GM23338 (cell line): ENCODE measurements around the gene ODAPH. TPM values are rescaled to one million over a fixed set of nuclear protein-coding genes. Genes with fewer than 3 reads are reported as not detected.

ENCODE experiments used
- ATAC-seq: fragments of 200-7000 bp; cut with Tn5 transposase; 3 replicates; pipeline ENCODE4 v1.9.1; 2020
- DNase-seq: peaks from one replicate; pipeline ENCODE4 v3.0.0-alpha.2; 2015; ENCODE audit warnings: low spot score
- H2AFZ ChIP-seq: fragments of 200-600 bp; sonication (generic); 2 replicates; pipeline ENCODE4 v1.8.0; 2016; ENCODE audit warnings: antibody characterized with exemption, mild to moderate bottlenecking, moderate library complexity
- H3F3A ChIP-seq: fragments of 200-600 bp; sonication (generic); replicated peaks from 2 replicates; pipeline ENCODE4 v1.8.0; 2017; ENCODE audit warnings: antibody characterized with exemption, mixed run types, low read depth
- H3K27ac ChIP-seq: fragments of 200-600 bp; sonication (generic); 2 replicates; pipeline ENCODE4 v1.6.1; 2016; ENCODE audit warnings: low read depth
- H3K27me3 ChIP-seq: fragments of 200-600 bp; sonication (generic); 2 replicates; pipeline ENCODE4 v1.8.0; 2016; ENCODE audit warnings: mild to moderate bottlenecking, mixed run types, moderate library complexity; ENCODE audit not compliant: insufficient read depth
- H3K36me3 ChIP-seq: fragments of 200-600 bp; sonication (generic); 2 replicates; pipeline ENCODE4 v1.8.0; 2016; ENCODE audit warnings: mild to moderate bottlenecking; ENCODE audit not compliant: insufficient read depth
- H3K4me1 ChIP-seq: fragments of 200-600 bp; sonication (generic); 2 replicates; pipeline ENCODE4 v1.8.0; 2016; ENCODE audit warnings: mild to moderate bottlenecking, moderate library complexity; ENCODE audit not compliant: insufficient read depth
- H3K4me2 ChIP-seq: fragments of 200-600 bp; sonication (generic); 2 replicates; pipeline ENCODE4 v1.7.1; 2017; ENCODE audit warnings: mixed run types
- H3K4me3 ChIP-seq: fragments of 200-600 bp; sonication (generic); 2 replicates; pipeline ENCODE4 v1.6.1; 2016; ENCODE audit warnings: mixed run types
- H3K79me2 ChIP-seq: fragments of 200-600 bp; sonication (generic); replicated peaks from 2 replicates; pipeline ENCODE4 v1.8.0; 2017; ENCODE audit warnings: mild to moderate bottlenecking; ENCODE audit not compliant: insufficient read depth
- H3K9me2 ChIP-seq: fragments of 200-600 bp; sonication (generic); 2 replicates; pipeline ENCODE4 v1.8.0; 2017; ENCODE audit not compliant: insufficient read depth
- H4K20me1 ChIP-seq: fragments of 200-600 bp; sonication (generic); replicated peaks from 2 replicates; pipeline ENCODE4 v1.8.0; 2017; ENCODE audit warnings: mild to moderate bottlenecking; ENCODE audit not compliant: insufficient read depth
- H3K27ac Mint-ChIP-seq: 2 replicates; pipeline ENCODE4 v1.8.0; 2020; ENCODE audit warnings: inconsistent platforms, mild to moderate bottlenecking, moderate library complexity, mixed read lengths
- H3K27me3 Mint-ChIP-seq: 3 replicates; pipeline ENCODE4 v1.8.0; 2022; ENCODE audit warnings: low read depth, mild to moderate bottlenecking, moderate library complexity, mixed read lengths, inconsistent platforms; ENCODE audit not compliant: insufficient read depth, poor library complexity
- H3K36me3 Mint-ChIP-seq: 3 replicates; pipeline ENCODE4 v1.8.0; 2021; ENCODE audit warnings: low read depth, mild to moderate bottlenecking, inconsistent platforms, moderate library complexity, mixed read lengths
- H3K4me1 Mint-ChIP-seq: 3 replicates; pipeline ENCODE4 v1.8.0; 2020; ENCODE audit warnings: mild to moderate bottlenecking, inconsistent platforms, mixed read lengths
- H3K4me3 Mint-ChIP-seq: 3 replicates; pipeline ENCODE4 v1.8.0; 2021; ENCODE audit warnings: moderate library complexity, mild to moderate bottlenecking, inconsistent platforms, mixed read lengths
- H3K9me3 Mint-ChIP-seq: 3 replicates; pipeline ENCODE4 v1.8.0; 2020; ENCODE audit warnings: moderate library complexity, mild to moderate bottlenecking, inconsistent platforms, mixed read lengths
- CREB1 ChIP-seq: fragments of 250-450 bp; sonication (Bioruptor Pico); IDR thresholded peaks from 2 replicates; pipeline ENCODE4 v1.5.0; 2020; ENCODE audit warnings: low read depth, mild to moderate bottlenecking, moderate library complexity
- EZH2phosphoT487 ChIP-seq: fragments of 200-600 bp; sonication (generic); IDR thresholded peaks from one replicate; pipeline ENCODE4 v1.8.1; 2018; ENCODE audit warnings: antibody characterized with exemption; ENCODE audit not compliant: unreplicated experiment
- NANOG ChIP-seq: IDR thresholded peaks from 2 replicates; pipeline ENCODE4 v1.6.1; 2016; ENCODE audit warnings: antibody characterized with exemption, borderline replicate concordance
- POLR2AphosphoS5 ChIP-seq: IDR thresholded peaks from 2 replicates; pipeline ENCODE4 v1.6.1; 2016; ENCODE audit warnings: antibody characterized with exemption, low read depth
- STAT1 ChIP-seq: IDR thresholded peaks from one replicate; pipeline ENCODE4 v1.6.1; 2016; ENCODE audit warnings: antibody characterized with exemption; ENCODE audit not compliant: unreplicated experiment
- ZNF331 ChIP-seq: fragments of 250-450 bp; sonication (Bioruptor Pico); IDR thresholded peaks from 2 replicates; pipeline ENCODE4 v1.5.0; 2020; ENCODE audit warnings: low read depth, mild to moderate bottlenecking, moderate library complexity
- polyA plus RNA-seq: library from polyadenylated mRNA; unstranded; fragments of >200 nt; fragmentation: Nextera tagmentation; extraction: Ambion mirVana; gene quantifications from 2 replicates; pipeline ENCODE4 v1.2.1, GENCODE V29; 2016
- total RNA-seq: library from RNA; depleted of rRNA; stranded (reverse); fragments of >200 nt; shearing (Covaris generic); gene quantifications from 2 replicates; pipeline ENCODE4 v1.2.3, GENCODE V29; 2014
- TF ChIP-seq, protein P1 (sequence below): IDR thresholded peaks from 2 replicates; pipeline ENCODE4 v1.6.1; 2016; ENCODE audit warnings: antibody characterized with exemption
- TF ChIP-seq, protein P2 (sequence below): IDR thresholded peaks from one replicate; pipeline ENCODE4 v1.6.1; 2018; ENCODE audit warnings: antibody characterized with exemption; ENCODE audit not compliant: unreplicated experiment
- TF ChIP-seq, protein P3 (sequence below), 2 experiments: fragments of 200-600 bp in 1 of 2; sonication (generic) in 1 of 2; conservative IDR thresholded peaks; 2 replicates each; pipeline versions ENCODE4 v1.5.1 to v1.6.1; 2016 to 2017; ENCODE audit warnings: antibody characterized with exemption in 2 of 2, low read depth in 2 of 2, mild to moderate bottlenecking in 2 of 2, moderate library complexity in 1 of 2

ODAPH gene
- total and polyA plus RNA-seq, 2 experiments from 2014 or later: not detected

DNA sequence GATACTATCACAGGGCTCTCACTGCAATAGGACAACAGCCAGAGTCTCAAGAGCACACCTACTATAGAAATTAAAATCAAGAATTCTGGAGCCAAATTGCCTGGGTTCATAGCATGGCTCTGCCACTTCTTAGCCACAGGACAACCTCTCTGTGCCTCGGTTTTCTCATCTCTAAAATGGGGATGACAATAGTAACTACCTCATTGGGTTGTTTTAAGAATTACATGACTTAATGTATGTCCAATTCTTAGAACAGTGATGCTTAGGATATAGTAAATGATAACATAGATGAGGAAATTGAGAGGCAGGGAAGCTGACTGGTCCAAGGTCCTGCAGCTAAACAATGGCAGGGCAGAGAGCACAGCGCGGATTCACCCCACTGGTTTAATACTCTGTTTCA, 11.0 kb upstream of the ODAPH start (continued):
- no peak for TF ChIP-seq STAT1
- TF ChIP-seq, protein P1, sequence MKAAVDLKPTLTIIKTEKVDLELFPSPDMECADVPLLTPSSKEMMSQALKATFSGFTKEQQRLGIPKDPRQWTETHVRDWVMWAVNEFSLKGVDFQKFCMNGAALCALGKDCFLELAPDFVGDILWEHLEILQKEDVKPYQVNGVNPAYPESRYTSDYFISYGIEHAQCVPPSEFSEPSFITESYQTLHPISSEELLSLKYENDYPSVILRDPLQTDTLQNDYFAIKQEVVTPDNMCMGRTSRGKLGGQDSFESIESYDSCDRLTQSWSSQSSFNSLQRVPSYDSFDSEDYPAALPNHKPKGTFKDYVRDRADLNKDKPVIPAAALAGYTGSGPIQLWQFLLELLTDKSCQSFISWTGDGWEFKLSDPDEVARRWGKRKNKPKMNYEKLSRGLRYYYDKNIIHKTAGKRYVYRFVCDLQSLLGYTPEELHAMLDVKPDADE: no peak
- TF ChIP-seq, protein P2, sequence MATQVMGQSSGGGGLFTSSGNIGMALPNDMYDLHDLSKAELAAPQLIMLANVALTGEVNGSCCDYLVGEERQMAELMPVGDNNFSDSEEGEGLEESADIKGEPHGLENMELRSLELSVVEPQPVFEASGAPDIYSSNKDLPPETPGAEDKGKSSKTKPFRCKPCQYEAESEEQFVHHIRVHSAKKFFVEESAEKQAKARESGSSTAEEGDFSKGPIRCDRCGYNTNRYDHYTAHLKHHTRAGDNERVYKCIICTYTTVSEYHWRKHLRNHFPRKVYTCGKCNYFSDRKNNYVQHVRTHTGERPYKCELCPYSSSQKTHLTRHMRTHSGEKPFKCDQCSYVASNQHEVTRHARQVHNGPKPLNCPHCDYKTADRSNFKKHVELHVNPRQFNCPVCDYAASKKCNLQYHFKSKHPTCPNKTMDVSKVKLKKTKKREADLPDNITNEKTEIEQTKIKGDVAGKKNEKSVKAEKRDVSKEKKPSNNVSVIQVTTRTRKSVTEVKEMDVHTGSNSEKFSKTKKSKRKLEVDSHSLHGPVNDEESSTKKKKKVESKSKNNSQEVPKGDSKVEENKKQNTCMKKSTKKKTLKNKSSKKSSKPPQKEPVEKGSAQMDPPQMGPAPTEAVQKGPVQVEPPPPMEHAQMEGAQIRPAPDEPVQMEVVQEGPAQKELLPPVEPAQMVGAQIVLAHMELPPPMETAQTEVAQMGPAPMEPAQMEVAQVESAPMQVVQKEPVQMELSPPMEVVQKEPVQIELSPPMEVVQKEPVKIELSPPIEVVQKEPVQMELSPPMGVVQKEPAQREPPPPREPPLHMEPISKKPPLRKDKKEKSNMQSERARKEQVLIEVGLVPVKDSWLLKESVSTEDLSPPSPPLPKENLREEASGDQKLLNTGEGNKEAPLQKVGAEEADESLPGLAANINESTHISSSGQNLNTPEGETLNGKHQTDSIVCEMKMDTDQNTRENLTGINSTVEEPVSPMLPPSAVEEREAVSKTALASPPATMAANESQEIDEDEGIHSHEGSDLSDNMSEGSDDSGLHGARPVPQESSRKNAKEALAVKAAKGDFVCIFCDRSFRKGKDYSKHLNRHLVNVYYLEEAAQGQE: no peak
- TF ChIP-seq, protein P3, sequence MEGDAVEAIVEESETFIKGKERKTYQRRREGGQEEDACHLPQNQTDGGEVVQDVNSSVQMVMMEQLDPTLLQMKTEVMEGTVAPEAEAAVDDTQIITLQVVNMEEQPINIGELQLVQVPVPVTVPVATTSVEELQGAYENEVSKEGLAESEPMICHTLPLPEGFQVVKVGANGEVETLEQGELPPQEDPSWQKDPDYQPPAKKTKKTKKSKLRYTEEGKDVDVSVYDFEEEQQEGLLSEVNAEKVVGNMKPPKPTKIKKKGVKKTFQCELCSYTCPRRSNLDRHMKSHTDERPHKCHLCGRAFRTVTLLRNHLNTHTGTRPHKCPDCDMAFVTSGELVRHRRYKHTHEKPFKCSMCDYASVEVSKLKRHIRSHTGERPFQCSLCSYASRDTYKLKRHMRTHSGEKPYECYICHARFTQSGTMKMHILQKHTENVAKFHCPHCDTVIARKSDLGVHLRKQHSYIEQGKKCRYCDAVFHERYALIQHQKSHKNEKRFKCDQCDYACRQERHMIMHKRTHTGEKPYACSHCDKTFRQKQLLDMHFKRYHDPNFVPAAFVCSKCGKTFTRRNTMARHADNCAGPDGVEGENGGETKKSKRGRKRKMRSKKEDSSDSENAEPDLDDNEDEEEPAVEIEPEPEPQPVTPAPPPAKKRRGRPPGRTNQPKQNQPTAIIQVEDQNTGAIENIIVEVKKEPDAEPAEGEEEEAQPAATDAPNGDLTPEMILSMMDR (conservative IDR thresholded peaks at IDR 0.05; ENCODE audit: low read depth in 2 of 2): no peak
- TF ChIP-seq ZNF331 (CRISPR knock-in tag): no peak
- no peak for TF ChIP-seq CREB1 (CRISPR knock-in tag)
- TF ChIP-seq EZH2phosphoT487: no peak

DNA sequence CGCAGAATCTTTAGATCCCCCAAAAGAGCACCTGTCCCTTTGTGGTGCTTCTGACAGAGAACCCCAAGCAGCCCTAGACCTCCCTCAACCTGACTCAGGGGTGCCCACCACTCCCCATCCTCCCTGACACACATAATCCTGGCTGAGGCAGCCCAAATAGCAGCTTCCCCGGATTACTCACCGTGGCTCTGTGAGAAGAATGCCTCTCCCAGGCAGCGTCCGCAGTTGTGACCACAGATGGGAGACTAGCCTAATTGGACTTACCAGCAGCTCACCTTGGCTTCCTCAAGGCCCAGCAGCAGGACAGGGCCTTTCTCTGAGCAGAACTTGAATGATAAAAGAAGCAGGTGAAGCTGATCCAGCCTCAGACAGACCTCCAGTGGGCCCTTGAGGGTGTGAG, 10.3 kb upstream of the ODAPH start:
- no peaks in the 10 kb centered on the region for H3K9me3 Mint-ChIP-seq
- no peak overlapping the region for H3K4me3 Mint-ChIP-seq
- H3K4me1 ChIP-seq: no peaks in the 10 kb centered on the region
- no peaks in the 10 kb centered on the region for H3F3A ChIP-seq
- no peaks in the 10 kb centered on the region for H3K36me3 Mint-ChIP-seq
- TF ChIP-seq POLR2AphosphoS5 (no peak), CREB1 (CRISPR knock-in tag) (no peak), NANOG (no peak), EZH2phosphoT487 (no peak)
- TF ChIP-seq, protein P2: no peak
- no peak for DNase-seq
- H3K27ac ChIP-seq: no peak overlapping the region
- no peaks in the 10 kb centered on the region for H3K36me3 ChIP-seq
- ATAC-seq: no peak; the same call in 2 of the 3 replicates
- H2AFZ ChIP-seq: no peak overlapping the region
- H3K4me3 ChIP-seq: no peak overlapping the region
- no peaks in the 10 kb centered on the region for H4K20me1 ChIP-seq
- no peaks in the 10 kb centered on the region for H3K4me1 Mint-ChIP-seq
- no peaks in the 10 kb centered on the region for H3K79me2 ChIP-seq
- peaks cover 2% of the 10 kb centered on the region for H3K27me3 Mint-ChIP-seq
- H3K4me2 ChIP-seq: no peak overlapping the region
- 0 out of 2 replicates have a peak, but pooled peaks cover 5% of the 10 kb centered on the region for H3K9me2 ChIP-seq
- H3K27me3 ChIP-seq: no peaks in the 10 kb centered on the region
- H3K27ac Mint-ChIP-seq: no peak overlapping the region
